Activated CD8-positive, alpha-beta memory T cell treated with anti-CD3 and anti-CD28 coated beads, Interleukin-2, amount 10 ng/mL, durations not matched to agents 7 days and 5 days (primary cell): Measurements from ENCODE around the gene SH3BP5L. TPM values are rescaled to one million over a fixed set of nuclear protein-coding genes. Genes with fewer than 3 reads are reported as not detected.

ENCODE experiments used
- ATAC-seq: fragments of 150-1000 bp; cut with Tn5 transposase; one replicate; pipeline ENCODE4 v1.10.0; 2021; ENCODE audit warnings: moderate library complexity
- CTCF ChIA-PET: fragments of 350-600 bp; sonication (Branson Sonifier 250); formaldehyde crosslinking; loops from one replicate; lab custom pipeline; 2021; ENCODE audit warnings: antibody characterized with exemption; lab: Charles Lee
- DNase-seq: peaks from one replicate; pipeline ENCODE4 v3.0.0-alpha.2; 2020
- H3K27ac Mint-ChIP-seq: one replicate; pipeline ENCODE4 v1.8.0; 2021; ENCODE audit warnings: mild to moderate bottlenecking, mixed read lengths
- H3K27me3 Mint-ChIP-seq: one replicate; pipeline ENCODE4 v1.8.0; 2021; ENCODE audit warnings: mixed read lengths
- H3K36me3 Mint-ChIP-seq: one replicate; pipeline ENCODE4 v1.8.0; 2021; ENCODE audit warnings: mild to moderate bottlenecking, mixed read lengths
- H3K4me1 Mint-ChIP-seq: one replicate; pipeline ENCODE4 v1.8.0; 2021; ENCODE audit warnings: mixed read lengths
- H3K4me3 Mint-ChIP-seq: one replicate; pipeline ENCODE4 v1.8.0; 2021; ENCODE audit warnings: mild to moderate bottlenecking, moderate library complexity, mixed read lengths
- H3K9me3 Mint-ChIP-seq: one replicate; pipeline ENCODE4 v1.8.0; 2022; ENCODE audit warnings: low read depth, mixed read lengths
- total RNA-seq, 2 experiments: library from RNA; stranded (reverse); gene quantifications; one replicate each; pipeline ENCODE4 v1.2.3, GENCODE V29; 2021

SH3BP5L gene
- total RNA-seq, 2 experiments from 2014 or later, result 27.4 to 27.9 TPM

- CTCF ChIA-PET, result no interaction called here
- DNase-seq (peak; percentile 30), ATAC-seq (no peak)
- Mint-ChIP-seq H3K27me3 (no peaks in the 10 kb centered on the region), H3K9me3 (no peaks in the 10 kb centered on the region), H3K4me1 (peaks cover 62% of the 10 kb centered on the region), H3K36me3 (peaks cover 25% of the 10 kb centered on the region), H3K4me3 (no peak overlapping the region), H3K27ac (no peak overlapping the region)
These were observed 4.6 kb downstream of the SH3BP5L start for GRCh38 chr1:248821101-248821500.

- Mint-ChIP-seq H3K27ac (no peak overlapping the region), H3K9me3 (no peaks in the 10 kb centered on the region), H3K4me3 (no peak overlapping the region), H3K27me3 (no peaks in the 10 kb centered on the region), H3K4me1 (peaks cover 58% of the 10 kb centered on the region), H3K36me3 (peaks cover 31% of the 10 kb centered on the region)
- peak; percentile 31 for DNase-seq
- CTCF ChIA-PET, result interaction anchor here (0.7 to 1.2 kb wide), 2 partner anchors 15 to 31 kb away, joined by 3 to 5 read pairs; no protein-coding TSS in a partner anchor
- no peak for ATAC-seq
These were observed 5.6 kb downstream of the SH3BP5L start for GRCh38 chr1:248820041-248820585.

- peaks cover 28% of the 10 kb centered on the region for H3K36me3 Mint-ChIP-seq
- H3K4me1 Mint-ChIP-seq, result peaks cover 44% of the 10 kb centered on the region
- no peaks in the 10 kb centered on the region for H3K9me3 Mint-ChIP-seq
- CTCF ChIA-PET, result no interaction called here
- DNase-seq (peak; percentile 34), ATAC-seq (no peak)
- H3K27me3 Mint-ChIP-seq, result no peaks in the 10 kb centered on the region
- no peak overlapping the region for H3K4me3 Mint-ChIP-seq
- peak overlapping the region; percentile 13 for H3K27ac Mint-ChIP-seq
These were observed 7.0 kb downstream of the SH3BP5L start for GRCh38 chr1:248818505-248819374.

GRCh38 chr1:248817065-248817464, 8.7 kb downstream of the SH3BP5L start:
- H3K4me1 Mint-ChIP-seq, result peaks cover 31% of the 10 kb centered on the region
- H3K36me3 Mint-ChIP-seq, result peaks cover 27% of the 10 kb centered on the region
- H3K27me3 Mint-ChIP-seq, result no peaks in the 10 kb centered on the region
- DNase-seq (peak; percentile 34), ATAC-seq (no peak)
- H3K9me3 Mint-ChIP-seq, result no peaks in the 10 kb centered on the region
- CTCF ChIA-PET, result no interaction called here
- H3K4me3 Mint-ChIP-seq, result no peak overlapping the region
- H3K27ac Mint-ChIP-seq, result no peak overlapping the region

GRCh38 chr1:248816042-248816851, 9.5 kb downstream of the SH3BP5L start:
- Mint-ChIP-seq H3K9me3 (no peaks in the 10 kb centered on the region), H3K4me3 (no peak overlapping the region), H3K4me1 (peaks cover 28% of the 10 kb centered on the region), H3K36me3 (peaks cover 26% of the 10 kb centered on the region), H3K27ac (peak overlapping the region; percentile 50), H3K27me3 (no peaks in the 10 kb centered on the region)
- CTCF ChIA-PET, result interaction anchor here (0.9 kb wide), 1 partner anchor 10 kb away, joined by 3 read pairs; no protein-coding TSS in a partner anchor
- ATAC-seq (no peak), DNase-seq (peak; percentile 32)

GRCh38 chr1:248815407-248816034, 10.2 kb downstream of the SH3BP5L start:
- Mint-ChIP-seq H3K4me3 (no peak overlapping the region), H3K36me3 (peaks cover 26% of the 10 kb centered on the region), H3K27ac (peak overlapping the region; percentile 50), H3K9me3 (no peaks in the 10 kb centered on the region), H3K27me3 (no peaks in the 10 kb centered on the region), H3K4me1 (peaks cover 28% of the 10 kb centered on the region)
- ATAC-seq (no peak), DNase-seq (peak; percentile 36)
- CTCF ChIA-PET, result interaction anchor here (0.9 kb wide), 1 partner anchor 9 kb away, joined by 3 read pairs; no protein-coding TSS in a partner anchor

GRCh38 chr1:248814351-248814750, 11.4 kb downstream of the SH3BP5L start:
- CTCF ChIA-PET, result no interaction called here
- Mint-ChIP-seq H3K4me3 (no peak overlapping the region), H3K36me3 (peaks cover 21% of the 10 kb centered on the region), H3K9me3 (no peaks in the 10 kb centered on the region), H3K27ac (no peak overlapping the region), H3K27me3 (no peaks in the 10 kb centered on the region), H3K4me1 (peaks cover 22% of the 10 kb centered on the region)
- ATAC-seq (no peak), DNase-seq (peak; percentile 28)

GRCh38 chr1:248813546-248813945, 12.2 kb downstream of the SH3BP5L start:
- H3K4me1 Mint-ChIP-seq, result peaks cover 15% of the 10 kb centered on the region
- H3K27ac Mint-ChIP-seq, result no peak overlapping the region
- DNase-seq, result peak; percentile 21
- ATAC-seq, result no peak
- H3K9me3 Mint-ChIP-seq, result no peaks in the 10 kb centered on the region
- CTCF ChIA-PET, result no interaction called here
- H3K27me3 Mint-ChIP-seq, result no peaks in the 10 kb centered on the region
- peaks cover 17% of the 10 kb centered on the region for H3K36me3 Mint-ChIP-seq
- no peak overlapping the region for H3K4me3 Mint-ChIP-seq

- Mint-ChIP-seq H3K36me3 (peaks cover 17% of the 10 kb centered on the region), H3K27me3 (no peaks in the 10 kb centered on the region), H3K4me1 (peaks cover 12% of the 10 kb centered on the region), H3K9me3 (no peaks in the 10 kb centered on the region), H3K4me3 (no peak overlapping the region), H3K27ac (no peak overlapping the region)
- DNase-seq (peak; percentile 36), ATAC-seq (no peak)
- CTCF ChIA-PET, result no interaction called here
These were observed 12.8 kb downstream of the SH3BP5L start for GRCh38 chr1:248812736-248813425.

- no peak overlapping the region for H3K27ac Mint-ChIP-seq
- no peak for ATAC-seq
- peaks cover 10% of the 10 kb centered on the region for H3K4me1 Mint-ChIP-seq
- DNase-seq, result no peak
- no peaks in the 10 kb centered on the region for H3K27me3 Mint-ChIP-seq
- H3K9me3 Mint-ChIP-seq, result no peaks in the 10 kb centered on the region
- H3K36me3 Mint-ChIP-seq, result peaks cover 17% of the 10 kb centered on the region
- H3K4me3 Mint-ChIP-seq, result no peak overlapping the region
- CTCF ChIA-PET, result no interaction called here
These were observed 13.9 kb downstream of the SH3BP5L start for GRCh38 chr1:248811514-248812490.

GRCh38 chr1:248810727-248811513, 14.8 kb downstream of the SH3BP5L start:
- Mint-ChIP-seq H3K27me3 (no peaks in the 10 kb centered on the region), H3K27ac (no peak overlapping the region), H3K9me3 (no peaks in the 10 kb centered on the region), H3K36me3 (peaks cover 15% of the 10 kb centered on the region), H3K4me3 (no peak overlapping the region), H3K4me1 (peaks cover 2% of the 10 kb centered on the region)
- no peak for DNase-seq
- ATAC-seq, result no peak
- CTCF ChIA-PET, result no interaction called here
